Gastroesophageal sphincter (tissue), 4 donors: ENCODE measurements around the gene IGFLR1. TPM values are rescaled to one million over a fixed set of nuclear protein-coding genes. Genes with fewer than 3 reads are reported as not detected.
"Not testable (repeated sequence)": the region's sequence is repeated elsewhere in the genome, so short reads cannot be mapped to it uniquely, and the experiment has no call there.

Experiments
- ATAC-seq: fragments of 150-250 bp; one replicate; pipeline ENCODE4 v1.9.1; 2016; ENCODE audit warnings: mild to moderate bottlenecking, moderate library complexity
- H3K27ac ChIP-seq, 4 donors: fragments of 200-600 bp; sonication (generic) in 3 of 4; 1 replicate in 3 of 4; 2 replicates in 1 of 4; pipeline ENCODE4 v1.5.1; 2016 to 2019
- H3K27me3 ChIP-seq: fragments of 200-600 bp; sonication (generic); one replicate; pipeline ENCODE4 v1.5.1; 2019
- H3K36me3 ChIP-seq, 2 donors: fragments of 200-600 bp; sonication (generic); one replicate each; pipeline ENCODE4 v1.5.1; 2019; ENCODE audit warnings: control low read depth in 1 of 2
- H3K4me1 ChIP-seq, 3 donors: fragments of 200-600 bp; sonication (generic); 1 replicate in 2 of 3; 2 replicates in 1 of 3; pipeline ENCODE4 v1.5.1; 2016 to 2019; ENCODE audit warnings: control low read depth in 2 of 3
- H3K4me3 ChIP-seq, 2 donors: fragments of 200-600 bp; sonication (generic); one replicate each; pipeline ENCODE4 v1.5.1; 2019; ENCODE audit warnings: mild to moderate bottlenecking in 1 of 2, moderate library complexity in 1 of 2
- H3K9me3 ChIP-seq, 3 donors: fragments of 200-600 bp; sonication (generic); one replicate each; pipeline ENCODE4 v1.5.1; 2017 to 2019; ENCODE audit warnings: control low read depth in 2 of 3
- CTCF ChIP-seq, 4 experiments: fragments of 200-600 bp in 2 of 4; fragments of 450-650 bp in 2 of 4; sonication (generic) in 1 of 4; IDR thresholded peaks; one replicate each; pipeline ENCODE4 v1.5.1; 2017 to 2019; ENCODE audit warnings: antibody characterized with exemption in 4 of 4, mild to moderate bottlenecking in 2 of 4, moderate library complexity in 2 of 4
- EP300 ChIP-seq: sonication (generic); formaldehyde crosslinking; IDR thresholded peaks from one replicate; pipeline ENCODE4 v1.6.1; 2017; ENCODE audit warnings: antibody characterized with exemption, mild to moderate bottlenecking
- POLR2A ChIP-seq, 2 donors: fragments of 450-650 bp; IDR thresholded peaks; one replicate each; pipeline ENCODE4 v1.6.1; 2017; ENCODE audit warnings: antibody characterized with exemption in 2 of 2, mild to moderate bottlenecking in 2 of 2, moderate library complexity in 1 of 2
- POLR2AphosphoS5 ChIP-seq: sonication (generic); formaldehyde crosslinking; IDR thresholded peaks from one replicate; pipeline ENCODE4 v1.6.1; 2017; ENCODE audit warnings: antibody characterized with exemption
- WGBS, 2 donors: methylation state at CpG; one replicate each; pipeline ENCODE4 v1.1.5; 2018; ENCODE audit warnings: low coverage in 1 of 2; 5-methylcytosine and 5-hydroxymethylcytosine counted together
- total RNA-seq, 4 donors: library from RNA; depleted of rRNA; stranded (reverse); fragments of >200 nt; gene quantifications; one replicate each; pipeline ENCODE4 v1.1.0, GENCODE V29; 2016

Gene IGFLR1
- total RNA-seq, 4 donors from 2014 or later = 4.6 to 14.3 (median 6.7) TPM

- peaks cover 0 to 100% of the 10 kb centered on the region in 2 donors for H3K36me3 ChIP-seq
- ATAC-seq = no peak
- H3K4me1 ChIP-seq = peaks cover 0 to 25% (median 0%) of the 10 kb centered on the region in 3 donors
- H3K27me3 ChIP-seq = no peaks in the 10 kb centered on the region
- H3K4me3 ChIP-seq = no peak overlapping the region
- TF ChIP-seq CTCF (IDR thresholded peaks at IDR 0.05) (no peak), POLR2AphosphoS5 (no peak), POLR2A (IDR thresholded peaks at IDR 0.05) (no peak), EP300 (no peak)
- no peak overlapping the region for H3K27ac ChIP-seq
- no peaks in the 10 kb centered on the region for H3K9me3 ChIP-seq
- 83 to 91% methylated on average over 2 to 6 of the region's 23 CpGs for WGBS, 2 donors
These were observed 16.9 kb downstream of the IGFLR1 start for GRCh38 chr19:35725216-35725861.

- peaks cover 0 to 100% of the 10 kb centered on the region in 2 donors for H3K36me3 ChIP-seq
- H3K4me3 ChIP-seq = no peak overlapping the region
- whole genome bisulfite sequencing, 2 donors = 83% methylated on average over 1 of the region's 12 CpGs; no CpG with 5 or more reads in 1 of the 2 donors
- ATAC-seq = no peak
- no peak overlapping the region for H3K27ac ChIP-seq
- no peaks in the 10 kb centered on the region for H3K9me3 ChIP-seq
- H3K27me3 ChIP-seq = no peaks in the 10 kb centered on the region
- no peak for TF ChIP-seq EP300
- no peak for TF ChIP-seq POLR2AphosphoS5
- TF ChIP-seq POLR2A (IDR thresholded peaks at IDR 0.05) = no peak
- TF ChIP-seq CTCF (IDR thresholded peaks at IDR 0.05) = no peak
- peaks cover 0 to 33% (median 0%) of the 10 kb centered on the region in 3 donors for H3K4me1 ChIP-seq
These were observed 17.7 kb downstream of the IGFLR1 start for GRCh38 chr19:35724560-35724959.

GRCh38 chr19:35724132-35724531 lies 18.1 kb downstream of the IGFLR1 start:
- not testable (repeated sequence) for H3K9me3 ChIP-seq, ATAC-seq, H3K4me3 ChIP-seq, H3K27me3 ChIP-seq, H3K27ac ChIP-seq
- peaks cover 0 to 97% of the 10 kb centered on the region in 2 donors for H3K36me3 ChIP-seq
- 89 to 90% methylated on average over 7 of the region's 7 CpGs for WGBS, 2 donors
- peaks cover 0 to 37% (median 3%) of the 10 kb centered on the region in 3 donors for H3K4me1 ChIP-seq

GRCh38 chr19:35723671-35724070 lies 18.6 kb downstream of the IGFLR1 start:
- H3K36me3 ChIP-seq = peaks cover 0 to 92% of the 10 kb centered on the region in 2 donors
- no peak overlapping the region for H3K27ac ChIP-seq
- H3K4me3 ChIP-seq = no peak overlapping the region
- H3K27me3 ChIP-seq = no peaks in the 10 kb centered on the region
- TF ChIP-seq POLR2AphosphoS5 (no peak), EP300 (no peak), POLR2A (IDR thresholded peaks at IDR 0.05) (no peak), CTCF (IDR thresholded peaks at IDR 0.05) (no peak)
- 88 to 100% methylated on average over 3 to 5 of the region's 24 CpGs for WGBS, 2 donors
- H3K9me3 ChIP-seq = no peaks in the 10 kb centered on the region
- no peak for ATAC-seq
- peaks cover 0 to 41% (median 8%) of the 10 kb centered on the region in 3 donors for H3K4me1 ChIP-seq

GRCh38 chr19:35722897-35723296 lies 19.4 kb downstream of the IGFLR1 start:
- no peaks in the 10 kb centered on the region for H3K9me3 ChIP-seq
- H3K4me3 ChIP-seq = no peak overlapping the region
- TF ChIP-seq POLR2AphosphoS5 (no peak), CTCF (IDR thresholded peaks at IDR 0.05) (no peak), POLR2A (IDR thresholded peaks at IDR 0.05) (no peak), EP300 (no peak)
- no peaks in the 10 kb centered on the region for H3K27me3 ChIP-seq
- H3K27ac ChIP-seq = no peak overlapping the region
- H3K4me1 ChIP-seq = peaks cover 0 to 44% (median 8%) of the 10 kb centered on the region in 3 donors
- 100% methylated on average over 1 of the region's 16 CpGs; no CpG with 5 or more reads in 1 of the 2 donors for WGBS, 2 donors
- peaks cover 0 to 84% of the 10 kb centered on the region in 2 donors for H3K36me3 ChIP-seq
- ATAC-seq = no peak
